Smooth muscle cell (in vitro differentiated cells): ENCODE measurements around the gene BTBD7. TPM values are rescaled to one million over a fixed set of nuclear protein-coding genes. Genes with fewer than 3 reads are reported as not detected.

Experiments
- DNase-seq: peaks from one replicate; lab custom pipeline; 2025; ENCODE audit not compliant: unreplicated experiment; lab: John Stamatoyannopoulos, UW
- H2AFZ ChIP-seq: fragments of 200-600 bp; sonication (generic); 2 replicates; pipeline ENCODE4 v1.6.0; 2016; ENCODE audit warnings: antibody characterized with exemption, low read depth, mild to moderate bottlenecking
- H3F3A ChIP-seq: fragments of 200-600 bp; sonication (generic); 2 replicates; pipeline ENCODE4 v1.6.0; 2017; ENCODE audit warnings: antibody characterized with exemption, low read depth
- H3K27ac ChIP-seq: fragments of 200-600 bp; sonication (generic); 2 replicates; pipeline ENCODE4 v1.5.1; 2016; ENCODE audit warnings: low read depth, mild to moderate bottlenecking
- H3K27me3 ChIP-seq: fragments of 200-600 bp; sonication (generic); 2 replicates; pipeline ENCODE4 v1.6.1; 2016; ENCODE audit warnings: low read depth, mild to moderate bottlenecking
- H3K36me3 ChIP-seq: fragments of 200-600 bp; sonication (generic); 2 replicates; pipeline ENCODE4 v1.5.1; 2016; ENCODE audit warnings: low read depth
- H3K4me1 ChIP-seq: fragments of 200-600 bp; sonication (generic); 2 replicates; pipeline ENCODE4 v1.5.1; 2016; ENCODE audit warnings: low read depth
- H3K4me2 ChIP-seq: fragments of 200-600 bp; sonication (generic); 2 replicates; pipeline ENCODE4 v1.6.0; 2016; ENCODE audit warnings: mild to moderate bottlenecking
- H3K4me3 ChIP-seq: fragments of 200-600 bp; sonication (generic); 2 replicates; pipeline ENCODE4 v1.5.1; 2016; ENCODE audit warnings: mild to moderate bottlenecking
- H3K79me2 ChIP-seq: fragments of 200-600 bp; sonication (generic); 2 replicates; pipeline ENCODE4 v1.6.0; 2016; ENCODE audit warnings: low read depth, mild to moderate bottlenecking
- H3K9ac ChIP-seq: fragments of 200-600 bp; sonication (generic); 2 replicates; pipeline ENCODE4 v1.6.0; 2016; ENCODE audit warnings: low read depth
- H3K9me3 ChIP-seq: fragments of 200-600 bp; sonication (generic); replicated peaks from 2 replicates; pipeline ENCODE4 v1.5.1; 2016; ENCODE audit warnings: low read depth
- H4K20me1 ChIP-seq: fragments of 200-600 bp; sonication (generic); 2 replicates; pipeline ENCODE4 v1.6.0; 2016; ENCODE audit warnings: low read depth
- WGBS: methylation state at CpG from one replicate; pipeline ENCODE4 v1.1.7; 2016; ENCODE audit warnings: low lambda C conversion rate; 5-methylcytosine and 5-hydroxymethylcytosine counted together
- polyA plus RNA-seq: library from polyadenylated mRNA; unstranded; fragments of >200 nt; fragmentation: Nextera tagmentation; extraction: Ambion mirVana; gene quantifications from 2 replicates; pipeline ENCODE4 v1.2.1, GENCODE V29; 2016
- total RNA-seq: library from RNA; depleted of rRNA; stranded (reverse); fragments of >200 nt; gene quantifications from 2 replicates; pipeline ENCODE4 v1.2.3, GENCODE V29; 2014
- TF ChIP-seq, protein P1 (sequence below): fragments of 200-600 bp; sonication (generic); IDR thresholded peaks from 2 replicates; pipeline ENCODE4 v1.5.1; 2017; ENCODE audit warnings: borderline replicate concordance, mild to moderate bottlenecking, antibody characterized with exemption; ENCODE audit not compliant: insufficient read depth, poor library complexity, severe bottlenecking

Gene BTBD7
- total and polyA plus RNA-seq, 2 experiments from 2014 or later: 14.1 to 34.7 TPM

DNA sequence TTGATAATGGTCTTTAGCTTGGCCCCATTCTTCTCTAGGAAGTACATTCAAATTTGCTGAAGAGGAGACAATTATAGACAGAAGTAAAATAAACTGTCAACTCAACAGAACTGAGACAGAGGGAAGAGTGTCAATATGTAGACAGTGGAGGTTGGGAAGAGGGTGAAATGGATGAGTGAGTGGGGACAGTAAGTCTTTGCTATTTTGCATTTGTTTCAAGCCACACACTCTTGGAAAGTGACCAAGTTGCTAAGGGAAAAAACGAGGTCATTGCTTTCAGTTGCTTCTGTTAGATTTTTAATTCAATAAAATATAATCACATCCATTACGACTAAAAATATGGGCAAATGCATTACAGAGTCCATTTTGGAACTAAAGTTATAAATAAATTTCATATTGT lies 47.8 kb downstream of the BTBD7 start:
- no peak overlapping the region for H3K4me2 ChIP-seq
- no peak overlapping the region for H3K4me3 ChIP-seq
- TF ChIP-seq, protein P1, sequence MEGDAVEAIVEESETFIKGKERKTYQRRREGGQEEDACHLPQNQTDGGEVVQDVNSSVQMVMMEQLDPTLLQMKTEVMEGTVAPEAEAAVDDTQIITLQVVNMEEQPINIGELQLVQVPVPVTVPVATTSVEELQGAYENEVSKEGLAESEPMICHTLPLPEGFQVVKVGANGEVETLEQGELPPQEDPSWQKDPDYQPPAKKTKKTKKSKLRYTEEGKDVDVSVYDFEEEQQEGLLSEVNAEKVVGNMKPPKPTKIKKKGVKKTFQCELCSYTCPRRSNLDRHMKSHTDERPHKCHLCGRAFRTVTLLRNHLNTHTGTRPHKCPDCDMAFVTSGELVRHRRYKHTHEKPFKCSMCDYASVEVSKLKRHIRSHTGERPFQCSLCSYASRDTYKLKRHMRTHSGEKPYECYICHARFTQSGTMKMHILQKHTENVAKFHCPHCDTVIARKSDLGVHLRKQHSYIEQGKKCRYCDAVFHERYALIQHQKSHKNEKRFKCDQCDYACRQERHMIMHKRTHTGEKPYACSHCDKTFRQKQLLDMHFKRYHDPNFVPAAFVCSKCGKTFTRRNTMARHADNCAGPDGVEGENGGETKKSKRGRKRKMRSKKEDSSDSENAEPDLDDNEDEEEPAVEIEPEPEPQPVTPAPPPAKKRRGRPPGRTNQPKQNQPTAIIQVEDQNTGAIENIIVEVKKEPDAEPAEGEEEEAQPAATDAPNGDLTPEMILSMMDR: no peak
- H3K36me3 ChIP-seq: no peaks in the 10 kb centered on the region
- H3K79me2 ChIP-seq: peaks cover 29% of the 10 kb centered on the region
- H2AFZ ChIP-seq: no peak overlapping the region
- H3K4me1 ChIP-seq: peaks cover 9% of the 10 kb centered on the region
- peaks cover 67% of the 10 kb centered on the region for H4K20me1 ChIP-seq
- no peak overlapping the region for H3K9ac ChIP-seq
- H3F3A ChIP-seq: no peaks in the 10 kb centered on the region
- no peak overlapping the region for H3K27ac ChIP-seq
- DNase-seq: no peak
- WGBS: 92% methylated on average over 2 of the region's 2 CpGs
- no peaks in the 10 kb centered on the region for H3K9me3 ChIP-seq
- no peaks in the 10 kb centered on the region for H3K27me3 ChIP-seq

- no peaks in the 10 kb centered on the region for H3K27me3 ChIP-seq
- H3K36me3 ChIP-seq: no peaks in the 10 kb centered on the region
- no peak overlapping the region for H3K4me3 ChIP-seq
- peaks cover 39% of the 10 kb centered on the region for H3K79me2 ChIP-seq
- peaks cover 9% of the 10 kb centered on the region for H3K4me1 ChIP-seq
- no peaks in the 10 kb centered on the region for H3K9me3 ChIP-seq
- H3K27ac ChIP-seq: no peak overlapping the region
- H3F3A ChIP-seq: no peaks in the 10 kb centered on the region
- no peak for DNase-seq
- H2AFZ ChIP-seq: no peak overlapping the region
- H3K9ac ChIP-seq: no peak overlapping the region
- H4K20me1 ChIP-seq: peaks cover 84% of the 10 kb centered on the region
- WGBS: 95% methylated on average over 1 of the region's 1 CpG
- TF ChIP-seq, protein P1: no peak
- H3K4me2 ChIP-seq: no peak overlapping the region
These were observed 50.9 kb downstream of the BTBD7 start for GRCh38 chr14:93281937-93282336.

- Histone ChIP-seq H3F3A (no peaks in the 10 kb centered on the region), H3K4me1 (peaks cover 3% of the 10 kb centered on the region), H3K9ac (no peak overlapping the region), H2AFZ (no peak overlapping the region), H3K9me3 (no peaks in the 10 kb centered on the region), H3K4me3 (no peak overlapping the region), H3K4me2 (no peak overlapping the region), H3K27ac (no peak overlapping the region), H3K27me3 (no peaks in the 10 kb centered on the region), H4K20me1 (peaks cover 91% of the 10 kb centered on the region), H3K79me2 (peaks cover 36% of the 10 kb centered on the region), H3K36me3 (no peaks in the 10 kb centered on the region)
- 93% methylated on average over 5 of the region's 5 CpGs for WGBS
- TF ChIP-seq, protein P1: no peak
- DNase-seq: no peak
These were observed 52.1 kb downstream of the BTBD7 start for GRCh38 chr14:93280743-93281142.

DNA sequence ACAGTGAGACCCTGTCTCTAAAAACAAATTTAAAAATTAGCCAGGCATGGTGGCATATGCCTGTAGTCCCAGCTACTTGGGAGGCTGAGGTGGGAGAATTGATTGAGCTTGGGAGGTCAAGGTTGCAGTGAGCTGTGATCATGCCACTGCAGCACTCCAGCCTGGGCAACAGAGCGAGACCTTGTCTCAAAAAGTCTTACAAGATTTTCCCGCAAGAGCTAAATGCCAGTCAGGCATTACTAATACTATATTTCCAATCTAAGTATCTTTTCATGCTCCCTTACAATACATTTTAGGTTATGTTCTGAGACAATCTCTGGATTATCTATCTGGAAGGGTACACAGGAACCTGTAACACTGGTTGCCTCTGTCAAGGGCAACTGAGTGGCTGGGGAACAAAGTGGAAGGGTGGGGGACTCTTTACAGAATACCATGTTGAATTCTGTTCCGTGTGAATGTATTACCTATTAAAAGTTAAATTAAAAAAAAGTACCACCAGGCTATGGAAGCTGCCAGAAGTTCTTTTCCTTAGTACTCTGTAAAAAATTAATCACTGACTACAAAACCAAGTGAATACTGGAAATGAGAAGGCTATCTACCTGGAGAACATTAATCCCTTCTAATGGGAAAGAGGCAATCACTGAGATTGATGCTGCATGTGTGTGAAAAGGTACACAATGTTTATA lies 56.7 kb downstream of the BTBD7 start:
- Histone ChIP-seq H3K9ac (no peak overlapping the region), H3K79me2 (peaks cover 21% of the 10 kb centered on the region), H4K20me1 (peaks cover 80% of the 10 kb centered on the region), H3K27ac (no peak overlapping the region), H2AFZ (no peak overlapping the region), H3K36me3 (no peaks in the 10 kb centered on the region), H3K4me1 (peaks cover 3% of the 10 kb centered on the region), H3K27me3 (no peaks in the 10 kb centered on the region), H3K4me2 (no peak overlapping the region), H3K9me3 (no peaks in the 10 kb centered on the region), H3K4me3 (no peak overlapping the region), H3F3A (no peaks in the 10 kb centered on the region)
- TF ChIP-seq, protein P1: no peak
- no peak for DNase-seq
- WGBS: 100% methylated on average over 3 of the region's 3 CpGs
